GM21723 (cell line): ENCODE measurements around the gene ITGAE.
"Not testable (repeated sequence)": the region's sequence is repeated elsewhere in the genome, so short reads cannot be mapped to it uniquely, and the experiment has no call there.

Experiments
- ATAC-seq: cut with Tn5 transposase; IDR thresholded peaks from one replicate; pipeline ENCODE4 v1.9.1; 2021; ENCODE audit warnings: mild to moderate bottlenecking, moderate library complexity; ENCODE audit not compliant: unreplicated experiment

ITGAE gene

GRCh38 chr17:3732210-3732621 lies 68.8 kb downstream of the ITGAE start:
- ATAC-seq = peak; percentile 88

GRCh38 chr17:3730881-3731429 lies 70.0 kb downstream of the ITGAE start:
- no peak for ATAC-seq

GRCh38 chr17:3729881-3730280 lies 71.1 kb downstream of the ITGAE start:
- ATAC-seq = no peak

GRCh38 chr17:3728099-3728498 lies 72.9 kb downstream of the ITGAE start:
- ATAC-seq = not testable (repeated sequence)

GRCh38 chr17:3727041-3727440 lies 73.9 kb downstream of the ITGAE start:
- ATAC-seq = no peak

- ATAC-seq = no peak
These were observed 76.5 kb downstream of the ITGAE start for GRCh38 chr17:3724378-3725077.

- peak; percentile 68 for ATAC-seq
These were observed 77.2 kb downstream of the ITGAE start, which contains the start of gene HASPIN for GRCh38 chr17:3723556-3724377. HASPIN (plus strand) TSS chr17:3723903; CDS start chr17:3723936, 33 bp downstream.

- ATAC-seq = no peak
These were observed 77.8 kb downstream of the ITGAE start for GRCh38 chr17:3723188-3723555.

GRCh38 chr17:3722716-3723115 lies 78.3 kb downstream of the ITGAE start:
- ATAC-seq = no peak

- ATAC-seq = no peak
These were observed 81.7 kb downstream of the ITGAE start for GRCh38 chr17:3719265-3719664.

- no peak for ATAC-seq
These were observed 82.8 kb downstream of the ITGAE start for GRCh38 chr17:3718201-3718600.

- no peak for ATAC-seq
These were observed 85.7 kb downstream of the ITGAE start for GRCh38 chr17:3715296-3715695.

GRCh38 chr17:3712811-3713463 lies 88.1 kb downstream of the ITGAE start:
- ATAC-seq = no peak

- ATAC-seq = peak; percentile 90
These were observed 90.0 kb downstream of the ITGAE start for GRCh38 chr17:3710951-3711383.

- ATAC-seq = no peak
These were observed 92.6 kb downstream of the ITGAE start for GRCh38 chr17:3708366-3708765.

GRCh38 chr17:3705718-3705984 lies 95.3 kb downstream of the ITGAE start:
- ATAC-seq = not testable (repeated sequence)

GRCh38 chr17:3704931-3705717 lies 95.9 kb downstream of the ITGAE start:
- no peak for ATAC-seq

- not testable (repeated sequence) for ATAC-seq
These were observed 98.9 kb downstream of the ITGAE start for GRCh38 chr17:3702041-3702539.

GRCh38 chr17:3699951-3700350 lies 101.0 kb downstream of the ITGAE start:
- ATAC-seq = no peak

GRCh38 chr17:3698139-3698538 lies 102.8 kb downstream of the ITGAE start:
- ATAC-seq = no peak

GRCh38 chr17:3697103-3697476 lies 103.9 kb downstream of the ITGAE start:
- ATAC-seq = no peak
